SKM-1 (cell line): ENCODE results near the gene CHIT1.
"Not testable (repeated sequence)": the region's sequence is repeated elsewhere in the genome, so short reads cannot be mapped to it uniquely, and the experiment has no call there.

Experiments used
- DNase-seq: peaks from one replicate; lab custom pipeline; 2025; ENCODE audit not compliant: unreplicated experiment; lab: John Stamatoyannopoulos, UW

CHIT1 gene

DNA sequence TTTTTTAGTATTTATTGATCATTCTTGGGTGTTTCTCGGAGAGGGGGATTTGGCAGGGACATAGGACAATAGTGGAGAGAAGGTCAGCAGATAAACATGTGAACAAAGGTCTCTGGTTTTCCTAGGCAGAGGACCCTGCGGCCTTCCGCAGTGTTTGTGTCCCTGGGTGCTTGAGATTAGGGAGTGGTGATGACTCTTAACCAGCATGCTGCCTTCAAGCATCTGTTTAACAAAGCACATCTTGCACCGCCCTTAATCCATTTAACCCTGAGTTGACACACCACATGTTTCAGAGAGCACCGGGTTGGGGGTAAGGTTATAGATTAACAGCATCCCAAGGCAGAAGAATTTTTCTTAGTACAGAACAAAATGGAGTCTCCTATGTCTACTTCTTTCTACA, 36.7 kb upstream of the CHIT1 start:
- not testable (repeated sequence) for DNase-seq

- no peak for DNase-seq
Observed at GRCh38 chr1:203265541-203265940, 36.1 kb upstream of the CHIT1 start.

GRCh38 chr1:203264052-203264501, 34.6 kb upstream of the CHIT1 start:
- no peak for DNase-seq

GRCh38 chr1:203263496-203263895, 34.0 kb upstream of the CHIT1 start:
- DNase-seq: no peak

DNA sequence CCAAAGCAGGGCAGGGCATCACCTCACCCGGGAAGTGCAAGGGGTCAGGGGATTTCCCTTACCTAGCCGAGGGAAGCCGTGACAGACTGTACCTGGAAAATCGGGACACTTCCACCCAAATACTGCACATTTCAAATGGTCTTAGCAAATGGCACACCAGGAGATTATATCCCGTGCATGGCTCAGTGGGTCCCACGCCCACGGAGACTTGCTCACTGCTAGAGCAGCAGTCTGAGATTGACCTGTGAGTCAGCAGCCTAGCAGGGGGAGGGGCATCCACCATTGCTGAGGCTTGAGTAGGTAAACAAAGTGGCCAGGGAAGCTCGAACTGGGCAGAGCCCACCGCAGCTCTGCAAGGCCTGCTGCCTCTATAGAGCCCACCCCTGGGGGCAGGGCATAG, 27.2 kb upstream of the CHIT1 start:
- DNase-seq: not testable (repeated sequence)

GRCh38 chr1:203254782-203255181, 25.3 kb upstream of the CHIT1 start:
- DNase-seq: not testable (repeated sequence)

DNA sequence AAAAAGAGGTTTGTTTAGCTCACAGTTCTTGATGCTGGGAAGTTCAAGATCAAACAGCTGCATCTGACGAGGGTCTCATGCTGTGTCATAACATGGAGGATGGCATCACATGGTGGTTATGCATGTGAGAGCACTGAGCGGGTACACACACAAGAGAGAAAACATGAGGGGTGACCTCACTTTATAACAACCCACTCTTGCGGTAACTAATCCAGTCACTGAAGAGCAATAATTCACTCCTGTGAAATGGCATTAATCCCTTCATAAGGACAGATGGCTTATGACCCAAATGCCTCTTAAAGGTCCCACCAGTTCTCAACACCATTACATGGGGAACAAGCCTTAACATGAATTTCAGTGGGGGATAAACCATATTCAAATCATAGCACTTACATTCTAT, 23.2 kb upstream of the CHIT1 start:
- DNase-seq: no peak

DNA sequence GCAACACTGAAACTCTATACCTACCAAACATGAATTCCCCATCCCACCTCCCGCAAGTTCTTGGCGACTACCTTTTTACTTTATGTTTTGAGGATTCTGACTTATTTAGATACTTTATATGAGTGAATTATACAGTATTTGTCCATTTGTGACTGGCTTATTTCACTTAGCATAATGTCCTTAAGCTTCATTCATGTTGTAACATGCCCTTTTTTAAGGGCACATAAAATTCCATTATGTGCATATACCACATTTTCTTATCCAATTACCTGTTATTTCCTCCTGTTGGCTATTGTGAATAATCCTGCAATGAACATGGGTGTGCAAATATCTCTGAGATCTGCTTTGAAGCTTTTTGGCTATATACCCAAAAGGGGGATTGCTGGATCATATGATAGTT, 22.0 kb upstream of the CHIT1 start:
- DNase-seq: no peak

GRCh38 chr1:203250911-203251310, 21.4 kb upstream of the CHIT1 start:
- no peak for DNase-seq

- DNase-seq: no peak
Observed at GRCh38 chr1:203244776-203245175, 15.3 kb upstream of the CHIT1 start.

DNA sequence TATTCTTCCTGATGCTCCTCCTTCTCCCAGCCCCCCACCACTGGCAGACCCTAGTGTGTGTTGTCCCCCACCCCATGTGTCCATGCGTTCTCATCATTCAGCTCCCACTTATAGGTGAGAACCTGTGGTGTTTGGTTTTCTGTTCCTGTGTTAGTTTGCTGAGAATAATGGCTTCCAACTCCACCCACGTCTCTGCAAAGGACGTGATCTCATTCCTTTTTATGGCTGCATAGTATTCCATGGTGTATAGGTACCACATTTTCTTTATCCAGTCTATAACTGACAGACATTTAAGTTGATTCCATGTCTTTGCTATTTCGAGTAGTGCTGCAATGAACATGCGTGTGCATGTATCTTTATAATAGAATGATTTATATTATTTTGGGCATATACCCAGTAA, 12.2 kb upstream of the CHIT1 start:
- DNase-seq: not testable (repeated sequence)

GRCh38 chr1:203239526-203240305, 10.2 kb upstream of the CHIT1 start:
- DNase-seq: no peak

GRCh38 chr1:203239081-203239480, 9.6 kb upstream of the CHIT1 start:
- no peak for DNase-seq

DNA sequence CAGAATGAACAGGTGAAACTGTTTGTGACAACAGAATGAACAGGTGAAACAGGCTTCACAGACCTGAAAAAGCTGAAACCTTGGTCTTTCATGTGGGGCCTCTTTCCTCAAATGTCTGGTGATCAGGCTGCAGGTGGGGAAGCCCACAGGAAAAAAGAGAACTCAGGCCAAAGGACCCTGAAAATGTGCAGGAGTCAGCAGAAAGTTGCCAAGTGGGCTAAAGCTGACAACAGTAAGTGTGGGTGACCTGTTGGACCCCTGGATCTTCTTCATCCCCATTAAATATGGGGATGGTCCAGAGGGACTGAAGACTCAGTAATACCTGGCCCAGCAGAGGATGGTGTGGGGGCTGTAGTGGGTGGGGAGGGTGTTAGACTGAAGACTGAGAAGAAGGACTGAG, 9.1 kb upstream of the CHIT1 start:
- no peak for DNase-seq

GRCh38 chr1:203234901-203235300, 5.4 kb upstream of the CHIT1 start:
- DNase-seq: not testable (repeated sequence)

DNA sequence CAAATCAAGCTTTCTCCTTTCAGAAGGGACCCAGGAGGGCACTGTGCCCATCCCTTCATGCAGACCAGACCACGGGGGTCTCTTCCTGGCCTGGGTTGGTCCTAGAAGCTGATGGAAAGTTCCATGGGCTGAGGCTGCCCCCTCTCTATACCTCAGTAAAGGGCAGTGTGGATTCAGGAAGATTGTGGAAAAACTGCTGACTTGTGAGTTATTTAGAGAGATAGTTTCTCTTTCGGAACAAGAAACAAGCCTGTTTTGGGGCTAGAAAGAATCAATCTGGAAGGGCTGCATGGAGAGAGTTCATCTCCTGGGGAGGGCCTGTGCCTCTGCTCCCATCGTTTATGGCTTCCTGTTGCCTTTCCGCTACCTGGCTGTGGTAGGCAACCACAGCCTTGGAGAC, 803 bp downstream of the CHIT1 start:
- DNase-seq: no peak

DNA sequence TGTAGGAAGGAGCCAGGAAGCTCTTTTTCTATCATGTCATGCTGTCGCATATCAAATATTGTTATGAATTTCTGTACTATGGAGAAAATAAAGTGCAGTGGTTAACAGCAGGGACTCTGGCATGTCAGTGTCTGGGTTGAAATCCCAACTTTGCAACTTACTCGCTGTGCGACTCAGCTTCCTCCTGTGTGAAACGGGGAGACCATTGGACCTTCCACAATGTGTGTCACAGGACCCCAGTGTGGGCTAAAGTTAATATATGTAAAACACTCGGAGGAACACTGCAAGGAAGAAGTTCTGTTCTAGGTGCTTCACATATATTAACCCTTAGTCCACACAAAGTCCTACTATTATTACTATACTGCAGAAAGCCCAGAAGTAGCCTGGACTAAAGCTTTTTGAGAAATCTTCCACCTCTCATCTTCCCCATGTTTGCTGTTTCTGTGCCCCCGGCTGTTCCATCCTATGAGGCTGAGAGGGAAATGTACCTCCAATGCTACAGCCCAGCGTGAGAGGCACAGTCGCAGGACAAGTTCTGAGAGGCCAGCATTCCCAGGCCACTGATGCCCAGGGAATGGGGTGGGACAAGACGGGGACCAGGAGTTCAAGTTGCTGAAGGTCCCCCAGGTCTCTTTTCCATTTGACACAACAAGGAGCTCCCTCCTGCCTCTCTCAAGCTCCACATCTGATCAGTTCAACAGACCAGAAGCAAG, 1.9 kb downstream of the CHIT1 start:
- DNase-seq: no peak

GRCh38 chr1:203225071-203225470, 4.4 kb downstream of the CHIT1 start:
- DNase-seq: no peak

DNA sequence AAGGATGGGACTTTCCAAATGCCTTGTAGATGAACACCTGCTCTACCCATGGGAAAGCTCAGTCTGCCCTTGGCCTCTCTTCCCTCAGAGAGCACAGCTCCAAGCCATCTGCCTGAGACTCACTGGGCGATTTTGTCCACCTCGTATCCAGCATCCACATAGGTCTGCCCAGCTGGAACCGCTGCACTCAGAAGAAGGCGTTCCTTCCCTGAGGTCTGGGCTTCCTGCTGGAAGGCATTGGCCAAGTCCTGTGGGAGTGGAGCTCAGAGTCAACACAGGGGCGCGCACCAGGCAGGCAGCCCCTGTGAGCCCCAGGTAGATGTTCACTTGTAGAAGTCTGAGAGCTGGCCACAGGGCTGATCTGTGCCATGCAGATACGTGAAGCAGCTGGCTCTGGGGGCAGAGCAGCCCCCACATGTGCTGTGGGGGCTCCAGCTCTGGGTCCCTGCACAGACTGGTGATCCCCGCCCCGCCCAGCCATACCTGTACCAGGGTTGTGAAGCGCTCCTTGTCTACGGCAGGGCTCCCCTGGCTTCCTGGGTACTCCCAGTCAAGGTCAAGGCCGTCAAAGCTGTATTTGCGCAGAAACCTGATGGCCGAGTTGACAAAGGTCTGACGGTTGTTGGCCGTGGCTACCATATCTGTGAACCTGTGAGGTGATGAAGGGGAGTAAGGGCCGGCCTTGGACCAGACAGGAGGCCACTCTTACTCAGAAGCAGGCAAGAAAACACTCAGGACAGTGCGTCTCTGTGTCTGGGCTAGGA, 6.3 kb downstream of the CHIT1 start:
- DNase-seq: no peak

- no peak for DNase-seq
Observed at GRCh38 chr1:203219934-203220333, 9.5 kb downstream of the CHIT1 start.

GRCh38 chr1:203219171-203219570, 10.3 kb downstream of the CHIT1 start:
- DNase-seq: no peak

DNA sequence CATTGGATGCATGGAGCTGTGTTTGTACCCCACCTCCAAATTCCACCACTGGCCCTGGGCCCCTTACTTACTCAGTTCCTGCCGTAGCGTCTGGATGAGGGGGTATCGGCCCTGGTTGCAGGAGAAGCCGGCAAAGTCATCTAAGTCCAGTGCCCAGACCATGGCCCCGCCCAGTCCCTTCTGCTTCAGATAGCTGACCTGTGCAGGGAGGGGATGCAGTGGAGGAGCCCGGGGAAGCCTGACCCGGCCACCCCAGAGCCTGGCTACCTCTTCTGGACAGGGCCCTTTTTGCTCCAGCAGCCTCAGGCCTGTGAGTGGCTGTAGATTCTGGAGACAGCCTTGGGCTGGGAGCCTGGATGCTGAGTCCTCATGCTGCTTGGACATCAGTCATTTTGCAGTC, 11.8 kb downstream of the CHIT1 start:
- DNase-seq: no peak
